Omental fat pad (tissue), 4 donors: ENCODE results near the gene KRTAP16-1. TPM values are rescaled to one million over a fixed set of nuclear protein-coding genes. Genes with fewer than 3 reads are reported as not detected.
"Not testable (repeated sequence)": the region's sequence is repeated elsewhere in the genome, so short reads cannot be mapped to it uniquely, and the experiment has no call there.

Experiments used
- ATAC-seq: fragments of 150-250 bp; one replicate; pipeline ENCODE4 v1.9.1; 2016; ENCODE audit warnings: mild to moderate bottlenecking, moderate library complexity; ENCODE audit not compliant: low FRiP score
- DNase-seq: peaks from one replicate; pipeline ENCODE4 v3.0.0-alpha.2; 2019; ENCODE audit warnings: low spot score
- total RNA-seq, 4 donors: library from RNA; depleted of rRNA; stranded (reverse); fragments of >200 nt; gene quantifications; one replicate each; pipeline ENCODE4 v1.1.0, GENCODE V29; 2016
- TF ChIP-seq, protein P1 (sequence below), 3 donors: fragments of 450-650 bp; IDR thresholded peaks; one replicate each; pipeline ENCODE4 v1.5.1; 2016 to 2017; ENCODE audit warnings: antibody characterized with exemption in 3 of 3, mild to moderate bottlenecking in 3 of 3, moderate library complexity in 2 of 3

KRTAP16-1 gene, protein sequence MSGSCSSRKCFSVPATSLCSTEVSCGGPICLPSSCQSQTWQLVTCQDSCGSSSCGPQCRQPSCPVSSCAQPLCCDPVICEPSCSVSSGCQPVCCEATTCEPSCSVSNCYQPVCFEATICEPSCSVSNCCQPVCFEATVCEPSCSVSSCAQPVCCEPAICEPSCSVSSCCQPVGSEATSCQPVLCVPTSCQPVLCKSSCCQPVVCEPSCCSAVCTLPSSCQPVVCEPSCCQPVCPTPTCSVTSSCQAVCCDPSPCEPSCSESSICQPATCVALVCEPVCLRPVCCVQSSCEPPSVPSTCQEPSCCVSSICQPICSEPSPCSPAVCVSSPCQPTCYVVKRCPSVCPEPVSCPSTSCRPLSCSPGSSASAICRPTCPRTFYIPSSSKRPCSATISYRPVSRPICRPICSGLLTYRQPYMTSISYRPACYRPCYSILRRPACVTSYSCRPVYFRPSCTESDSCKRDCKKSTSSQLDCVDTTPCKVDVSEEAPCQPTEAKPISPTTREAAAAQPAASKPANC
- total RNA-seq = not detected

DNA sequence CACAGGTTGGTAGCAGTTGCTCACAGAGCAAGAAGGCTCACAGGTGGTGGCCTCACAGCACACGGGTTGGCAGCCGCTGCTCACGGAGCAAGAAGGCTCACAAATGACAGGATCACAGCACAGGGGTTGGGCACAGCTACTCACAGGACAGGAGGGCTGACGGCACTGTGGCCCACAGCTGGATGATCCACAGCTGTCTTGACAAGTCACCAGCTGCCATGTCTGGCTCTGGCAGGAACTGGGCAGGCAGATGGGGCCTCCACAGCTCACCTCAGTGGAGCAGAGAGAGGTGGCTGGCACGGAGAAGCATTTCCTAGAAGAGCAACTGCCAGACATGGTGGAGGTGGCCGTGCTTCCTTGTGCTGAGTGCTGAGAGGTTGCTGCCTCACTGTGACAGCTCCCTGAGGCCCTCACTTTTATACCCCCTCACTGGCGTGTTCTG lies at the start of gene KRTAP16-1:
KRTAP16-1 (minus strand) TSS at position 392 of the 442 bp plus-strand sequence; CDS start at position 336, 56 bp downstream.
- ATAC-seq = no peak
- DNase-seq = no peak

DNA sequence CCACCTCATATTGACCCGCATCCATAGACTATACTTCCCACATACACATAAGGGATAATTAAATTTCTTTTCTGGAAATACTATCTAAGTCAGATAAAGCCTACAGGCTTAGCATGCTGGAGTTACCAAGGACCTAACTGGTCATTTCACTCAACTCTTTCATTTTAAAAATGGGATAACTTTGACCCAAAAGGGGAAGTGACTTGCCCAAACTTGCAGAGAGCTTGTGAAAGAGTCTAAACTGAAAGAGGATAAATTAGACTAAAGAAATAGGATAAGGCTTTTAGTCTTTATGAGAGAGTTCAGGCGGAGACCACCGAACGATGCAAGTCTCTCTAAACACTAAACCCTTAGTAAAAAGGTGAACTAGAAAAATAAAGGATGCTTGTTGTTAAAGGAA lies 45.4 kb upstream of the KRTAP16-1 start:
- TF ChIP-seq, protein P1, sequence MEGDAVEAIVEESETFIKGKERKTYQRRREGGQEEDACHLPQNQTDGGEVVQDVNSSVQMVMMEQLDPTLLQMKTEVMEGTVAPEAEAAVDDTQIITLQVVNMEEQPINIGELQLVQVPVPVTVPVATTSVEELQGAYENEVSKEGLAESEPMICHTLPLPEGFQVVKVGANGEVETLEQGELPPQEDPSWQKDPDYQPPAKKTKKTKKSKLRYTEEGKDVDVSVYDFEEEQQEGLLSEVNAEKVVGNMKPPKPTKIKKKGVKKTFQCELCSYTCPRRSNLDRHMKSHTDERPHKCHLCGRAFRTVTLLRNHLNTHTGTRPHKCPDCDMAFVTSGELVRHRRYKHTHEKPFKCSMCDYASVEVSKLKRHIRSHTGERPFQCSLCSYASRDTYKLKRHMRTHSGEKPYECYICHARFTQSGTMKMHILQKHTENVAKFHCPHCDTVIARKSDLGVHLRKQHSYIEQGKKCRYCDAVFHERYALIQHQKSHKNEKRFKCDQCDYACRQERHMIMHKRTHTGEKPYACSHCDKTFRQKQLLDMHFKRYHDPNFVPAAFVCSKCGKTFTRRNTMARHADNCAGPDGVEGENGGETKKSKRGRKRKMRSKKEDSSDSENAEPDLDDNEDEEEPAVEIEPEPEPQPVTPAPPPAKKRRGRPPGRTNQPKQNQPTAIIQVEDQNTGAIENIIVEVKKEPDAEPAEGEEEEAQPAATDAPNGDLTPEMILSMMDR (IDR thresholded peaks at IDR 0.05) = no peak
- ATAC-seq (no peak), DNase-seq (no peak)

More for the DNA sequence above, at the start of gene KRTAP16-1:
- TF ChIP-seq, protein P1 (IDR thresholded peaks at IDR 0.05) = no peak

DNA sequence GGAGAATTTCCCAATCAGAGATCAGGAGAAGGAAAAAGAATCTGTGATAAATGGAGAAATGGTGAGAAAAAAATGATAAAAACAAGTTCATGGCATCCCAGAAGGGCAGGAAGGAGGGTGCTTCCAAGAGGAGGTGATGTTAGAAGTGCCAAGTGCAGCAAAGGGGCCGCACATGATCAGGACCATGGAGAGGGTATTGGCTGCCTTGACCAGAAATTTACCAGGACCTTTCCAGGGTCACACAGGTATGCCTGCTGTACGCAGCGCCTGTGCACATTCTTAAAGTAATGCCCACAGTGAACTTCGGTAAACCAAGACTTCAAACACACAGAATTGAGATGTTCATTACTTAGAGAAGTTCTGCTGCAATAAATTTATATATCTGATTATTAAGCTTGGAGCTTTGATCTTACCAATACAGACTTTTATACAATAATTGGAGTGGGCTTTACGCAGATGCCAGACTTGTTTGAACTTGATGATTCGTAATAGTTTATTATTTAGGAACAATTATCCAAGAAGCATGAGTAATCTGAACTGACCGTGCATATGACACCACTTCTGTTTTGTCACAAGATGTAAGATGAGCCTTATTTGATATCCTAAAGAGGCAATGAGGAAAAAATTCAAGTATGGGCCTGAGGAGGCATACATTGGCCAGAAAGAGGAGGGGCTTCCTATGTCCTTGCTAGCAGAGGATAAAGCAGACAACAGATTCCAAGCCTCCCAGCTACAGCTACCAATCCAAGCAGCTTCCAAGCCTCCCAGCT lies 43.7 kb upstream of the KRTAP16-1 start:
- ATAC-seq (no peak), DNase-seq (no peak)
- TF ChIP-seq, protein P1 (IDR thresholded peaks at IDR 0.05) = no peak

DNA sequence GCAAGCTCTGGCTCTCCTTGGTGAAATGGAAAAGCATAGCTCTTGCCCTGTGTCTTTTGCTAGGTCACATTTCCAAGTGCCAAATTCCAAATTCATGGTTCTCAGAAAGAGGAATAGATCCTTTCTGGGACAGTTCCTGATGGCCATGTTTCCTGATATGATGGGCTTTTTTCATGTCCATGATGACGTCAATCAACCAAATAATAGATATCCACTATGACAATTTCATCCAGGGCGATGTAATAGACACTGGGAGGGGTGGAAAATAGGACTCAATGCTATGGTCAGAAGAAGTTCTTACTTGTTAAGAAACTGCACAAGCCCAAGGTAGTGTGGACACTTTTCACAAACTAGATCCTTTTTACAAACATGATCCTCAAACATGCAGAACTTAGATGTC lies 42.1 kb upstream of the KRTAP16-1 start:
- ATAC-seq (no peak), DNase-seq (no peak)
- TF ChIP-seq, protein P1 (IDR thresholded peaks at IDR 0.05) = no peak

DNA sequence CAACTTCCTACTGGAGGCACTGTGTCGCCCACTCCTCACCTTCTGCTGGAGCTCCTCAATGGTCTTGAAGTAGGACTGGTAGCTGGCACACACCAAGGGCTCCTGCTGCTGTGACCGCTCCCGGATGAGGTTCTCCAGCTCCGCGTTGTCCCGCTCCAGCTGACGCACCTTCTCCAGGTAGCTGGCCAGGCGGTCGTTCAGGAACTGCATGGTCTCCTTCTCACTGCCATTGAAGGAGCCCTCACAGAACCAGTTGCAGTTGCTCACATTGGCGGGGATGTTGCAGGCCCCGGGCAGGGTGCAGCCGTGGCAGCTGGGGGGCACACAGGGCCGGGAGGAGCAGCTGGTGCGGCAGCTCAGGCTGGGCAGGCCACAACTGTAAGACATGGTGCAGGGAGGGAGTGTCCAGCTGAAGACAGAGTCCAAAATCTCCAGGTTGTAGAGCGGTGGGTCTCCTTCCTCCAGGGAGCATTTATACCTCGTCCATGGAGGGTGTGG lies 41.3 kb upstream of the KRTAP16-1 start, which contains the start of gene KRT33A:
KRT33A (minus strand) TSS at position 448 of the 498 bp plus-strand sequence; CDS start at position 387, 61 bp downstream.
- ATAC-seq = not testable (repeated sequence)

DNA sequence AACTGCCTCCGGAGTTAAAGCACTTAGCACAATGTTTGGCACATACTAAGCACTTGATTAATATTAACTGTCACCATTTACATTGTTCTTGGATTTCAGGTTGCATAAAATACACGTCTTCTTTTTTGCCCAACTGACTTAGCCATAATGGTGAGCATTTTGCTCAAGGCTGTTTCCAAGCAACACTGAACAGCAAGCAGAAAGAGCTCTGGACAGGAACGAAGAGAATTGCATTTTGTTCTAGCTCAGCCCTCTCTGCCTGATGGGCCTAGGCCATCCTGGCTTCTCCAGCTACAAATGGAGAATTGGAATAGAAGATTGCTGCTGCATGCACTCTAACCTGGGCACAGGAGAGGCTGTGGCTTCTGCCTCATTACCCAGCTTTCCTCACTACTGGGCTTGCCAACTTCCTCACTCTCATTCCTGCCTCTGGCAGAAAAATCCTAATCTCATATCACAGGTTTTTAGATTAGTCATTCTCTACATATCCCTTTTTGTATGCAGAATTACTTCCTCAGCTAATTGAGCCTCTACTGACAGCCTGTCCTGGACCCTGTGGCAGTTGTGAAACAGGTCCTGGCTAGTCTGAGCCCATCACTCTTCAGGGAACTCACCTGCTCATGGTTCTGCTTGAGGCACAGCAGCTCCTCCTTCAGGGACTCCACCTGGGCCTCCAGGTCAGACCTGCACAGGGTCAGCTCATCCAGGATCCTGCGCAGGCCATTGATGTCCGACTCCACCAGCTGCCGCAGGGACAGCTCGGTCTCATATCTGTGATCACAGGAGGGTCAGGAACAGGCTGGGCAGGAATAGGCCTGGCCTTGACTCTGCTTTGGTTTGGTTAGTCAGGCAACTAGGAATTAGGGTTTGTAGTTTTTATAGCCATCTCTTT lies 39.0 kb upstream of the KRTAP16-1 start:
- TF ChIP-seq, protein P1 (IDR thresholded peaks at IDR 0.05) = no peak
- ATAC-seq = no peak
- DNase-seq = no peak

More for the DNA sequence above, 41.3 kb upstream of the KRTAP16-1 start, which contains the start of gene KRT33A:
- DNase-seq = not testable (repeated sequence)

DNA sequence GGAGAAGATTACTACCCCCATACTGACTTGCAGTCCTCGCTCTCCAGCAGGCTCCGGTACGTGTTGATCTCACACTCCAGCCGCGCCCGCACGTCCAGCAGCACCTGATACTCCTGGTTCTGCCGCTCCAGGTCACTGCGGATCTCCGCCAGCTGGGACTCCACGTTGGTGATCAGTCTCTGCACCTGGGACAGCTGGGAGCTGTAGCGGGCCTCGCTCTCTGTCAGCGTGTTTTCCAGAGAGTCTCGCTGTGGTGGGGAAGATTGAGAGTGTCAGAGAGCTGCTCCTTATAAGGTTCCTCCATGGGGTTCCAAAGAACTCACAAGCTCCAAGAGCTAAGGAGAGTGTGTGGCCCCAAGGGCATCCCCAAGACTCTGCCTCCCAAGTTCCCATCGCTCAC lies 37.3 kb upstream of the KRTAP16-1 start:
- not testable (repeated sequence) for ATAC-seq, DNase-seq
